Neutrophil (primary cell): ENCODE data around the gene SYCN.

Source experiments
- H3K27ac ChIP-seq: fragments of 200-600 bp; sonication (generic); 2 replicates; pipeline ENCODE4 v1.5.1; 2016; ENCODE audit warnings: mild to moderate bottlenecking, moderate library complexity
- H3K27me3 ChIP-seq: fragments of 200-600 bp; sonication (generic); 2 replicates; pipeline ENCODE4 v1.6.0; 2016; ENCODE audit warnings: mild to moderate bottlenecking
- H3K36me3 ChIP-seq: fragments of 200-600 bp; sonication (generic); 2 replicates; pipeline ENCODE4 v1.5.1; 2017
- H3K4me1 ChIP-seq, 2 experiments: fragments of 200-600 bp in 1 of 2; sonication (generic) in 1 of 2; 1 replicate in 1 of 2; 2 replicates in 1 of 2; pipeline versions ENCODE4 v1.5.1 to v1.6.1; 2013 to 2016; ENCODE audit warnings: low read depth in 1 of 2, low read length in 1 of 2, mild to moderate bottlenecking in 1 of 2, moderate library complexity in 1 of 2; ENCODE audit not compliant: control insufficient read depth in 1 of 2, insufficient read depth in 1 of 2
- H3K4me3 ChIP-seq, 2 experiments: fragments of 200-600 bp in 1 of 2; sonication (generic) in 1 of 2; 1 replicate in 1 of 2; 2 replicates in 1 of 2; pipeline ENCODE4 v1.5.1; 2013 to 2016; ENCODE audit warnings: low read depth in 1 of 2, low read length in 1 of 2, mild to moderate bottlenecking in 1 of 2, moderate library complexity in 1 of 2
- H3K9me3 ChIP-seq: fragments of 200-600 bp; sonication (generic); 2 replicates; pipeline ENCODE4 v1.5.1; 2016
- TF ChIP-seq, protein P1 (sequence below): fragments of 200-600 bp; sonication (generic); IDR thresholded peaks from 2 replicates; pipeline ENCODE4 v1.5.1; 2016; ENCODE audit warnings: antibody characterized with exemption

SYCN gene

DNA sequence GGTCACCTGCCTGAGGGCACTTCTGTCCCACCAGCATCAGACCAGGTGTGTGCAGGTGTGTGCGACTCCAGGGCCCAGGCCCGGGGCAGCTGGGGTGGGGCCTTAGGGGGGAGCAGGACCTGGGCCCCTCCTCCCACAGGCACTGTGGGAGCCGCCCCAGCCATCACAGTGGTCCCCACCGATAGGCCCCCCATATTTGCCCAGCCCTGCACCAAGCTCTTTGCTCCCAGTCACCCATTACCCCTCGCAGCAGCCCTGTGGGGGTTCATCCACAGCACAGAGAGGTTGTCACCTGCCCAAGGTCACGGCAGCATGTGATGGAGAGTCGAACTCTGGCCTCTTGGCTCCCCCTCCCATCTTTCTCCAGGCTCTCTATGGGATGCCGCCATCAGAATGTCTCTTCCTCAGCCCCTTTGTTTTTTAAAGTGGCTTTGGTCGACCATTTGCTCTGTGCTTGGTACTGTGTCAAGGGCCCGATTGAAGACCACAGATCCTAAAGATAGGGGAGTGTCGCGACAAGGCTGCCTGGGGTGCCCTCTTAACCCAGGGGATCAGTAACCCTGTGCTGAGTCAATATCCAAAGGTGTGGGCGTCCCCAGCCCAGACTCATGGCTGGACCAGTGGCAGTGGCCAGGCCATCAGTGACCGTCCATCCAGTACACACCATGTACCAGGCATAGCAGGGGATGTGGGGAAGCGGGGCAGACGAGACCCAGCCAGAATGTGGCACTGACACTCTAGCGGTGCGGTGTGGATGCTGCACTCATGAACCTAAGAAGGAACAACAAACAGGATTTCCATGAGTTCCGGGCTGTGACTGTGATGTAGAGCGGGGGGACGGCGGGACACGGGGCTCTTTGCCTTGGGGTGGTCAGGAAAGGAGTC, 35.6 kb downstream of the SYCN start:
- Histone ChIP-seq H3K4me1 (no peaks in the 10 kb centered on the region), H3K36me3 (peaks cover 36% of the 10 kb centered on the region), H3K27ac (no peak overlapping the region), H3K9me3 (no peaks in the 10 kb centered on the region), H3K4me3 (no peak overlapping the region), H3K27me3 (no peaks in the 10 kb centered on the region)
- TF ChIP-seq, protein P1, sequence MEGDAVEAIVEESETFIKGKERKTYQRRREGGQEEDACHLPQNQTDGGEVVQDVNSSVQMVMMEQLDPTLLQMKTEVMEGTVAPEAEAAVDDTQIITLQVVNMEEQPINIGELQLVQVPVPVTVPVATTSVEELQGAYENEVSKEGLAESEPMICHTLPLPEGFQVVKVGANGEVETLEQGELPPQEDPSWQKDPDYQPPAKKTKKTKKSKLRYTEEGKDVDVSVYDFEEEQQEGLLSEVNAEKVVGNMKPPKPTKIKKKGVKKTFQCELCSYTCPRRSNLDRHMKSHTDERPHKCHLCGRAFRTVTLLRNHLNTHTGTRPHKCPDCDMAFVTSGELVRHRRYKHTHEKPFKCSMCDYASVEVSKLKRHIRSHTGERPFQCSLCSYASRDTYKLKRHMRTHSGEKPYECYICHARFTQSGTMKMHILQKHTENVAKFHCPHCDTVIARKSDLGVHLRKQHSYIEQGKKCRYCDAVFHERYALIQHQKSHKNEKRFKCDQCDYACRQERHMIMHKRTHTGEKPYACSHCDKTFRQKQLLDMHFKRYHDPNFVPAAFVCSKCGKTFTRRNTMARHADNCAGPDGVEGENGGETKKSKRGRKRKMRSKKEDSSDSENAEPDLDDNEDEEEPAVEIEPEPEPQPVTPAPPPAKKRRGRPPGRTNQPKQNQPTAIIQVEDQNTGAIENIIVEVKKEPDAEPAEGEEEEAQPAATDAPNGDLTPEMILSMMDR: no peak

GRCh38 chr19:39167461-39168257, 36.4 kb downstream of the SYCN start:
- H3K9me3 ChIP-seq: no peaks in the 10 kb centered on the region
- peaks cover 28% of the 10 kb centered on the region for H3K36me3 ChIP-seq
- H3K27ac ChIP-seq: no peak overlapping the region
- no peak overlapping the region for H3K4me3 ChIP-seq
- TF ChIP-seq, protein P1: no peak
- no peaks in the 10 kb centered on the region for H3K4me1 ChIP-seq
- no peaks in the 10 kb centered on the region for H3K27me3 ChIP-seq

DNA sequence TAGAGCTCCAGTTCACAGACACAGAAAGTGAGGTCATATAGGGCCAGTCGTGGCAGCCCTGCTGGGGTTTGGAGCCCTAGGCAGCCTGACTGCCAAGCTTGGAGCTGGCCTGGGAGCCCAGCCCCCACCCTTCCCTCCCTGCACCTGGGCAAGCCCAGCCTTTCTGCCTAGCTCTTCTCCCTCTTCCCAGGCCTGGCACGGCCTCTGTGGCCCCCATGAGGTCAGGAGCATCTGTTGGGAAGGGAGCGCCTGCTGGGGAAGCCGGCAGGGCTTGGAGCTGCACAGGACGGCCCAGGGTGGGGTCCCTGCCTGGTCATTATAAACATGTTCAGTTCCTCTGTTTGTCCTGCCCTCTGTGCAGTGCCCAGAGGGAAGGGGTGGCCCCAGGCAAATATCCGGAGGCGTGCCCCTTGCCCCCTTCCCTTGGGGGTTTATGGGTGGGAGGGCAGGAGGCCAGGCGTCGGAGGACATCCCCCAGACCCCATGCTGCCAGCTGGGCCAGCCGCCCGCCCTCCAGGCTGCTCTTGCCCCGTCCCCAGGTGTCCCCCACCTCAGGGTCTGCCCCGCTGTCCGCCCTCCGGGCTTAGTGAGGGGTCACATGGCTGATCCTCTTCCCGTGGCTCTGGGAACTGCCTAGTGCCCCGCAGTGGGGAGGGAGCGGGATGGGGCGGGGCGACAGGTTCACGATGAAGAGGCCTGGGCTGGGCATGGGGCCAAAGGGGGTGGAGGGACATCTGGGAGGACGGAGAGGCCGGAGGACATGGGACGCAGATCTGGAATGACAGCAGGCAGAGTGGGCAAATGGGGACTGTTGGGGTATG, 37.3 kb downstream of the SYCN start:
- H3K36me3 ChIP-seq: peaks cover 22% of the 10 kb centered on the region
- no peaks in the 10 kb centered on the region for H3K4me1 ChIP-seq
- TF ChIP-seq, protein P1: no peak
- H3K4me3 ChIP-seq: no peak overlapping the region
- H3K27ac ChIP-seq: no peak overlapping the region
- H3K9me3 ChIP-seq: no peaks in the 10 kb centered on the region
- H3K27me3 ChIP-seq: no peaks in the 10 kb centered on the region

- peaks cover 15% of the 10 kb centered on the region for H3K36me3 ChIP-seq
- H3K4me3 ChIP-seq: no peak overlapping the region
- TF ChIP-seq, protein P1: no peak
- no peaks in the 10 kb centered on the region for H3K27me3 ChIP-seq
- H3K4me1 ChIP-seq: no peaks in the 10 kb centered on the region
- no peaks in the 10 kb centered on the region for H3K9me3 ChIP-seq
- H3K27ac ChIP-seq: no peak overlapping the region
Measured at GRCh38 chr19:39165857-39166256, 38.2 kb downstream of the SYCN start.

GRCh38 chr19:39164289-39164688, 39.8 kb downstream of the SYCN start:
- TF ChIP-seq, protein P1: no peak
- Histone ChIP-seq H3K36me3 (no peaks in the 10 kb centered on the region), H3K4me3 (no peak overlapping the region), H3K27ac (no peak overlapping the region), H3K27me3 (no peaks in the 10 kb centered on the region), H3K9me3 (no peaks in the 10 kb centered on the region), H3K4me1 (no peaks in the 10 kb centered on the region)
